ENCODE results near the gene TTYH1.
A peak's percentile ranks its signal among the peaks of the same experiment; 100 is the strongest.

Gene TTYH1

GRCh38 chr19:54459282-54460229, 44.3 kb downstream of the TTYH1 start:
- TF ChIP-seq MAX (IDR thresholded peaks at IDR 0.05): peak; percentile 72
- peak; percentile 100 for TF ChIP-seq TCF12 (IDR thresholded peaks at IDR 0.05; ENCODE audit: low read depth)
- peak; percentile 41; the same call in 1 of the 2 replicates for TF ChIP-seq FOXM1 (IDR thresholded peaks at IDR 0.05; ENCODE audit: borderline replicate concordance, low read depth)
- TF ChIP-seq RAD21 (IDR thresholded peaks at IDR 0.05; ENCODE audit: low read depth): no peak
- TF ChIP-seq CEBPB (IDR thresholded peaks at IDR 0.05): no peak
- TF ChIP-seq USF1 (IDR thresholded peaks at IDR 0.05): peak; percentile 56
- peak; percentile 89 for TF ChIP-seq EP300 (IDR thresholded peaks at IDR 0.05; ENCODE audit: borderline replicate concordance)
- TF ChIP-seq TEAD4 (IDR thresholded peaks at IDR 0.05): peak; percentile 55
- peak; percentile 73 for TF ChIP-seq NFIC (IDR thresholded peaks at IDR 0.05)

GRCh38 chr19:54460230-54461005, 45.2 kb downstream of the TTYH1 start:
- TF ChIP-seq RAD21 (IDR thresholded peaks at IDR 0.05; ENCODE audit: low read depth) (no peak), ZBTB7A (IDR thresholded peaks at IDR 0.05; ENCODE audit: low read depth) (no peak; the same call in 1 of the 2 replicates), FOXM1 (IDR thresholded peaks at IDR 0.05; ENCODE audit: borderline replicate concordance, low read depth) (no peak), TCF12 (IDR thresholded peaks at IDR 0.05; ENCODE audit: low read depth) (no peak), TAF1 (IDR thresholded peaks at IDR 0.05; ENCODE audit: low read depth) (no peak), CREB1 (IDR thresholded peaks at IDR 0.05; ENCODE audit: low read depth) (no peak), REST (IDR thresholded peaks at IDR 0.05; ENCODE audit: low read depth) (no peak), MAX (IDR thresholded peaks at IDR 0.05) (no peak), TEAD4 (IDR thresholded peaks at IDR 0.05) (no peak), USF1 (IDR thresholded peaks at IDR 0.05) (no peak), NFIC (IDR thresholded peaks at IDR 0.05) (no peak), EP300 (IDR thresholded peaks at IDR 0.05; ENCODE audit: borderline replicate concordance) (no peak), EGR1 (IDR thresholded peaks at IDR 0.05) (no peak), CEBPB (IDR thresholded peaks at IDR 0.05) (no peak), YY1 (IDR thresholded peaks at IDR 0.05; ENCODE audit: low read depth) (no peak)

- no peak for TF ChIP-seq EGR1 (IDR thresholded peaks at IDR 0.05)
- no peak for TF ChIP-seq ZBTB7A (IDR thresholded peaks at IDR 0.05; ENCODE audit: low read depth)
- TF ChIP-seq EP300 (IDR thresholded peaks at IDR 0.05; ENCODE audit: borderline replicate concordance): no peak
- TF ChIP-seq REST (IDR thresholded peaks at IDR 0.05; ENCODE audit: low read depth): no peak
- no peak for TF ChIP-seq TAF1 (IDR thresholded peaks at IDR 0.05; ENCODE audit: low read depth)
- TF ChIP-seq TCF12 (IDR thresholded peaks at IDR 0.05; ENCODE audit: low read depth): no peak
- TF ChIP-seq NFIC (IDR thresholded peaks at IDR 0.05): no peak
- no peak for TF ChIP-seq CREB1 (IDR thresholded peaks at IDR 0.05; ENCODE audit: low read depth)
- no peak for TF ChIP-seq CEBPB (IDR thresholded peaks at IDR 0.05)
These were observed 45.9 kb downstream of the TTYH1 start for GRCh38 chr19:54461210-54461609.

- TF ChIP-seq YY1 (IDR thresholded peaks at IDR 0.05; ENCODE audit: low read depth) (no peak), EP300 (IDR thresholded peaks at IDR 0.05; ENCODE audit: borderline replicate concordance) (no peak), TEAD4 (IDR thresholded peaks at IDR 0.05) (no peak), CREB1 (IDR thresholded peaks at IDR 0.05; ENCODE audit: low read depth) (no peak), USF1 (IDR thresholded peaks at IDR 0.05) (no peak), FOXM1 (IDR thresholded peaks at IDR 0.05; ENCODE audit: borderline replicate concordance, low read depth) (no peak), TCF12 (IDR thresholded peaks at IDR 0.05; ENCODE audit: low read depth) (no peak), CEBPB (IDR thresholded peaks at IDR 0.05) (no peak), NFIC (IDR thresholded peaks at IDR 0.05) (no peak), EGR1 (IDR thresholded peaks at IDR 0.05) (no peak), TAF1 (IDR thresholded peaks at IDR 0.05; ENCODE audit: low read depth) (no peak), RAD21 (IDR thresholded peaks at IDR 0.05; ENCODE audit: low read depth) (no peak), ZBTB7A (IDR thresholded peaks at IDR 0.05; ENCODE audit: low read depth) (no peak), MAX (IDR thresholded peaks at IDR 0.05) (no peak), REST (IDR thresholded peaks at IDR 0.05; ENCODE audit: low read depth) (no peak)
These were observed 46.3 kb downstream of the TTYH1 start for GRCh38 chr19:54461613-54462012.

Measured in Ishikawa (cell line).